ENCODE measurements around the gene IGFBP1.

- TF ChIP-seq CTCF (IDR thresholded peaks at IDR 0.05) (no peak), POLR2A (IDR thresholded peaks at IDR 0.05) (no peak), POLR2AphosphoS5 (IDR thresholded peaks at IDR 0.05) (no peak)
Measured at GRCh38 chr7:45938626-45939302, 50.5 kb downstream of the IGFBP1 start.

All from prostate gland (tissue), 2 donors.